ENCODE measurements around the gene SINHCAF. TPM values are rescaled to one million over a fixed set of nuclear protein-coding genes. Genes with fewer than 3 reads are reported as not detected.
A peak's percentile ranks its signal among the peaks of the same experiment; 100 is the strongest.

Gene SINHCAF
- total and polyA plus RNA-seq, 9 of the 15 experiments (the other 6 are each of a cell fraction or from before 2014, with no cell fraction given) = 73.2 to 185 (median 110) TPM

DNA sequence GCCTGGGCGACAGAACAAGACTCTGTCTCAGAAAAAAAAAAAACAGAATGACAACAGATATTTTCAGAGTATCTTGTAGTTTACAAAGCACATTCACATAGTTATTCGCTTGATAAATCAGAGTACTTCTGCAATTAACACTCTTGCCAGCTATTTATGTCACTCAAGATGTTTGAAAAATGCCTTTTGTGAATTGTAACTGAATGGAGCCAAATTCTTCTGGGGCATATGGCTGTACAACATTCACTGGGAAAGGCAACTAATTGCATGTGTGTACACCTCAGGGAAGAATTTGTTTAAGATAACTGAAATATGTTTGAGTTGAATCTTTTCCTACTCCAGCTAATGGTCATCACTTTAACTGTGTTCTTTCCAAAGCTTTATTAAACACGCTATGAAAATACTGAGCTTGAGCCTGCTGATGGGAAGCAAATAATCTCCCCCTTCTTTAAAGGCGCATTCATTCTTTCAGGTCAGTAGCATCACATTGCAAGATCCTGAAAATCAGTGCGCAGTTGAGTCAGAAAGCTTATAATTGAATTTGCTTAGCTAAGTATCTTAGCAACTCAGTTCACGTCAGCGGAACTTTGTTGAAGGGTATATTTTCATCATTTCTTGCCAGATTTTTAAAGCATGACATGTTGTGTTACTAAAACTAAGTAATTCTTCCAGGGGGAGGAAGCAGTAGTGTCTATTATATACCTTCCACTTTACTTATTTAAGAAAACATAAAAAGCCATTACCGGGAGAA is 66.6 kb downstream of the SINHCAF start:
- Histone ChIP-seq H3K79me2 (ENCODE audit: control insufficient read depth, insufficient read depth, low read length) (no peaks in the 10 kb centered on the region), H3K4me3 (no peak overlapping the region), H3K9me3 (replicated peaks; ENCODE audit: control insufficient read depth, insufficient read depth, low read depth, low read length) (no peaks in the 10 kb centered on the region), H2AFZ (ENCODE audit: low read depth, low read length) (no peak overlapping the region), H3K4me2 (ENCODE audit: insufficient read depth, low read length) (no peak overlapping the region), H3K4me1 (replicated peaks in 1 of 2; ENCODE audit: control insufficient read depth in 2 of 2, insufficient read depth in 2 of 2, low read length in 2 of 2) (peaks cover 0 to 3% of the 10 kb centered on the region in 2 experiments; a peak in 1 of 5 replicates), H3K9me1 (ENCODE audit: control insufficient read depth, insufficient read depth, low read length) (no peaks in the 10 kb centered on the region), H3K27ac (ENCODE audit: extremely low read depth, low read depth, low read length) (no peak overlapping the region), H3K9ac (ENCODE audit: insufficient read depth in 1 of 2, low read depth in 2 of 2, low read length in 2 of 2) (no peak overlapping the region), H3K27me3 (ENCODE audit: control insufficient read depth in 2 of 2, insufficient read depth in 2 of 2, low read length in 2 of 2) (peaks cover 2 to 5% of the 10 kb centered on the region in 2 experiments; a peak in 1 of 5 replicates), H3K36me3 (ENCODE audit: control insufficient read depth, insufficient read depth, low read length) (no peaks in the 10 kb centered on the region), H4K20me1 (replicated peaks; ENCODE audit: control insufficient read depth, insufficient read depth, low read length) (no peaks in the 10 kb centered on the region)
- WGBS (ENCODE audit: insufficient coverage, low coverage, missing lambda C conversion rate) = 21% methylated on average over 8 of the region's 8 CpGs
- TF ChIP-seq ZBTB8A (IDR thresholded peaks at IDR 0.05; ENCODE audit: partially characterized antibody) (no peak), ZNF3 (CRISPR knock-in tag; IDR thresholded peaks at IDR 0.05) (no peak), TSC22D4 (tag; IDR thresholded peaks at IDR 0.05) (no peak), MEIS2 (IDR thresholded peaks at IDR 0.05; ENCODE audit: partially characterized antibody) (no peak)
- TF ChIP-seq, protein P1, sequence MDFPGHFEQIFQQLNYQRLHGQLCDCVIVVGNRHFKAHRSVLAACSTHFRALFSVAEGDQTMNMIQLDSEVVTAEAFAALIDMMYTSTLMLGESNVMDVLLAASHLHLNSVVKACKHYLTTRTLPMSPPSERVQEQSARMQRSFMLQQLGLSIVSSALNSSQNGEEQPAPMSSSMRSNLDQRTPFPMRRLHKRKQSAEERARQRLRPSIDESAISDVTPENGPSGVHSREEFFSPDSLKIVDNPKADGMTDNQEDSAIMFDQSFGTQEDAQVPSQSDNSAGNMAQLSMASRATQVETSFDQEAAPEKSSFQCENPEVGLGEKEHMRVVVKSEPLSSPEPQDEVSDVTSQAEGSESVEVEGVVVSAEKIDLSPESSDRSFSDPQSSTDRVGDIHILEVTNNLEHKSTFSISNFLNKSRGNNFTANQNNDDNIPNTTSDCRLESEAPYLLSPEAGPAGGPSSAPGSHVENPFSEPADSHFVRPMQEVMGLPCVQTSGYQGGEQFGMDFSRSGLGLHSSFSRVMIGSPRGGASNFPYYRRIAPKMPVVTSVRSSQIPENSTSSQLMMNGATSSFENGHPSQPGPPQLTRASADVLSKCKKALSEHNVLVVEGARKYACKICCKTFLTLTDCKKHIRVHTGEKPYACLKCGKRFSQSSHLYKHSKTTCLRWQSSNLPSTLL (IDR thresholded peaks at IDR 0.05) = no peak
- BruUV-seq (replicated peaks) = no TSS peak
- DNase-seq (ENCODE audit: extremely low read depth in 1 of 4, low spot score in 3 of 4) = no peak
- ATAC-seq = no peak
- ChIA-PET CTCF (ENCODE audit: low intra/inter-chr PET ratio) (no interaction called here), POLR2A (interaction anchor here (0.7 to 1.1 kb wide), 3 partner anchors 9 to 1390 kb away, joined by 3 to 4 read pairs (median 3); no protein-coding TSS in a partner anchor)
- in situ Hi-C loops (cut with MboI) (no loop called here), intact Hi-C loops (cut with micrococcal nuclease) (no loop called here)
- peak; percentile 6 for FAIRE-seq

Measured in K562 (cell line).